H1 (cell line): Measurements from ENCODE around the gene SIT1. TPM values are rescaled to one million over a fixed set of nuclear protein-coding genes. Genes with fewer than 3 reads are reported as not detected.
A peak's percentile ranks its signal among the peaks of the same experiment; 100 is the strongest.

ENCODE experiments used
- BACH1 ChIP-seq: IDR thresholded peaks from 2 replicates; pipeline ENCODE4 v1.6.1; 2012; ENCODE audit warnings: low read length, improper control_type of control experiment
- BRCA1 ChIP-seq: IDR thresholded peaks from 2 replicates; pipeline ENCODE4 v1.6.1; 2012; ENCODE audit warnings: low read depth, low read length, improper control_type of control experiment
- CHD2 ChIP-seq: IDR thresholded peaks from 2 replicates; pipeline ENCODE4 v1.6.1; 2012; ENCODE audit warnings: low read length, improper control_type of control experiment
- CREB1 ChIP-seq: IDR thresholded peaks from 2 replicates; pipeline ENCODE4 v1.6.1; 2012; ENCODE audit warnings: inconsistent platforms
- FOSL1 ChIP-seq: IDR thresholded peaks from 2 replicates; pipeline ENCODE4 v1.6.1; 2011; ENCODE audit warnings: mild to moderate bottlenecking, low read depth, low read length, moderate library complexity; ENCODE audit not compliant: insufficient read depth
- GABPA ChIP-seq: IDR thresholded peaks from 2 replicates; pipeline ENCODE4 v1.6.1; 2011; ENCODE audit warnings: mild to moderate bottlenecking, low read length, moderate library complexity, borderline replicate concordance; ENCODE audit not compliant: insufficient read depth
- MAX ChIP-seq: IDR thresholded peaks from 2 replicates; pipeline ENCODE4 v1.6.1; 2012; ENCODE audit warnings: inconsistent platforms
- PHF8 ChIP-seq: fragments of 200-600 bp; sonication (generic); conservative IDR thresholded peaks from 2 replicates; pipeline ENCODE4 v1.7.1; 2012; ENCODE audit warnings: low read depth, mild to moderate bottlenecking, inconsistent platforms, low read length, moderate library complexity
- RNF2 ChIP-seq: fragments of 200-900, 300-1000 bp; sonication (generic); IDR thresholded peaks from 2 replicates; pipeline ENCODE4 v1.7.1; 2016; ENCODE audit warnings: borderline replicate concordance, low read depth, mild to moderate bottlenecking, antibody characterized with exemption, low read length; ENCODE audit not compliant: poor library complexity, severe bottlenecking; ENCODE audit errors: missing control alignments
- SP4 ChIP-seq: IDR thresholded peaks from 2 replicates; pipeline ENCODE4 v1.6.1; 2012; ENCODE audit warnings: low read length, inconsistent platforms
- SUZ12 ChIP-seq: fragments of 200-600 bp; sonication (generic); IDR thresholded peaks from 2 replicates; pipeline ENCODE4 v1.6.1; 2012; ENCODE audit warnings: mild to moderate bottlenecking, inconsistent platforms, low read length, moderate library complexity, mixed read lengths
- TAF1 ChIP-seq: IDR thresholded peaks from 2 replicates; pipeline ENCODE4 v1.6.1; 2011; ENCODE audit warnings: mild to moderate bottlenecking, low read depth, low read length
- YY1 ChIP-seq: IDR thresholded peaks from 2 replicates; pipeline ENCODE4 v1.6.1; 2011; ENCODE audit warnings: low read depth, mild to moderate bottlenecking, low read length
- polyA plus RNA-seq, 7 experiments: library from polyadenylated mRNA; depleted of rRNA in 3 of 7; stranded (reverse) in 5 of 7; unstranded in 2 of 7; fragments of >200 nt in 5 of 7; fragments of 200-250 nt in 2 of 7; gene quantifications; 1 replicate in 5 of 7; 2 replicates in 1 of 7; 4 replicates in 1 of 7; pipeline versions ENCODE4 v1.2.1 to v1.2.3, GENCODE V29; 2011 to 2013; ENCODE audit warnings: missing spikeins in 2 of 7, mixed read lengths in 2 of 7
- total RNA-seq: library from RNA; stranded (reverse); fragmentation: NEBNext Ultra II Directional; extraction: Animal tissue kit (Norgen Biotek cat#: 25700); gene quantifications from 2 replicates; pipeline ENCODE4 v1.2.1, GENCODE V29; 2021

SIT1 gene
- total and polyA plus RNA-seq, 2 of the 8 experiments (the other 6 are each of a cell fraction or from before 2014, with no cell fraction given), result 8.2 to 12.8 TPM

DNA sequence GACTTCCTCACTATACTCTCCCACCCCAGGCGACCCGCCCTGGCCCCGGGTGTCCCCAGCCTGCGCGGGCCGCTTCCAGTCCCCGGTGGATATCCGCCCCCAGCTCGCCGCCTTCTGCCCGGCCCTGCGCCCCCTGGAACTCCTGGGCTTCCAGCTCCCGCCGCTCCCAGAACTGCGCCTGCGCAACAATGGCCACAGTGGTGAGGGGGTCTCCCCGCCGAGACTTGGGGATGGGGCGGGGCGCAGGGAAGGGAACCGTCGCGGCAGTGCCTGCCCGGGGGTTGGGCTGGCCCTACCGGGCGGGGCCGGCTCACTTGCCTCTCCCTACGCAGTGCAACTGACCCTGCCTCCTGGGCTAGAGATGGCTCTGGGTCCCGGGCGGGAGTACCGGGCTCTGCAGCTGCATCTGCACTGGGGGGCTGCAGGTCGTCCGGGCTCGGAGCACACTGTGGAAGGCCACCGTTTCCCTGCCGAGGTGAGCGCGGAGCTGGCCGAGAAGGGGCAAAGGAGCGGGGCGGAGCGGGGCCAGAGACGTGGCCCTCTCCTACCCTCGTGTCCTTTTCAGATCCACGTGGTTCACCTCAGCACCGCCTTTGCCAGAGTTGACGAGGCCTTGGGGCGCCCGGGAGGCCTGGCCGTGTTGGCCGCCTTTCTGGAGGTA lies 25.1 kb upstream of the SIT1 start (continued):
- TF ChIP-seq RNF2 (peak; percentile 52), PHF8 (peak; percentile 43; the same call in 1 of the 2 replicates), BACH1 (no peak), FOSL1 (no peak), BRCA1 (no peak), TAF1 (peak; percentile 70), SUZ12 (no peak), SP4 (no peak), YY1 (peak; percentile 71; the same call in 1 of the 2 replicates), GABPA (no peak), CHD2 (no peak), MAX (peak; percentile 98), CREB1 (peak; percentile 4; the same call in 1 of the 2 replicates)
